Measurements from ENCODE around the gene IGFBP1. TPM values are rescaled to one million over a fixed set of nuclear protein-coding genes. Genes with fewer than 3 reads are reported as not detected.

The IGFBP1 gene
- polyA plus RNA-seq, 1 donor from 2014 or later: not detected

- Histone ChIP-seq H3K9ac (ENCODE audit: low read length) (no peak overlapping the region), H3K4me3 (ENCODE audit: low read length) (no peak overlapping the region), H4K20me1 (ENCODE audit: insufficient read depth) (no peaks in the 10 kb centered on the region), H3K9me2 (ENCODE audit: insufficient read depth, low read length) (no peaks in the 10 kb centered on the region), H3K9me3 (ENCODE audit: low read length) (no peaks in the 10 kb centered on the region), H3K4me2 (ENCODE audit: low read length) (no peak overlapping the region), H3K27me3 (ENCODE audit: insufficient read depth, low read depth, low read length) (peaks cover 37% of the 10 kb centered on the region), H3K27ac (ENCODE audit: low read length) (no peak overlapping the region), H3K79me2 (replicated peaks; ENCODE audit: insufficient read depth, low read length) (no peaks in the 10 kb centered on the region), H2AFZ (ENCODE audit: low read depth, low read length) (no peak overlapping the region), H3F3A (ENCODE audit: insufficient read depth, low read length, poor library complexity, severe bottlenecking) (peaks cover 3% of the 10 kb centered on the region), H3K36me3 (ENCODE audit: insufficient read depth, low read length) (no peaks in the 10 kb centered on the region)
- TF ChIP-seq TAF1 (IDR thresholded peaks at IDR 0.05; ENCODE audit: low read depth): no peak
- TF ChIP-seq MXI1 (conservative IDR thresholded peaks at IDR 0.05; ENCODE audit: poor library complexity, severe bottlenecking): no peak
- TF ChIP-seq SMC3 (conservative IDR thresholded peaks at IDR 0.05; ENCODE audit: poor library complexity): no peak
- no peak for TF ChIP-seq CTCF (IDR thresholded peaks at IDR 0.05; ENCODE audit: poor library complexity, severe bottlenecking)
Observed at GRCh38 chr7:45923818-45924217, 35.5 kb downstream of the IGFBP1 start.

- Histone ChIP-seq H2AFZ (ENCODE audit: low read depth, low read length) (no peak overlapping the region), H3K4me3 (ENCODE audit: low read length) (no peak overlapping the region), H4K20me1 (ENCODE audit: insufficient read depth) (no peaks in the 10 kb centered on the region), H3K27ac (ENCODE audit: low read length) (no peak overlapping the region), H3K36me3 (ENCODE audit: insufficient read depth, low read length) (no peaks in the 10 kb centered on the region), H3K9me2 (ENCODE audit: insufficient read depth, low read length) (no peaks in the 10 kb centered on the region), H3K9me3 (ENCODE audit: low read length) (no peaks in the 10 kb centered on the region), H3K4me2 (ENCODE audit: low read length) (no peak overlapping the region), H3K79me2 (replicated peaks; ENCODE audit: insufficient read depth, low read length) (no peaks in the 10 kb centered on the region), H3F3A (ENCODE audit: insufficient read depth, low read length, poor library complexity, severe bottlenecking) (peaks cover 3% of the 10 kb centered on the region), H3K9ac (ENCODE audit: low read length) (no peak overlapping the region), H3K27me3 (ENCODE audit: insufficient read depth, low read depth, low read length) (peaks cover 33% of the 10 kb centered on the region)
- TF ChIP-seq CTCF (IDR thresholded peaks at IDR 0.05; ENCODE audit: poor library complexity, severe bottlenecking) (no peak), POLR2AphosphoS5 (IDR thresholded peaks at IDR 0.05) (no peak), SMC3 (conservative IDR thresholded peaks at IDR 0.05; ENCODE audit: poor library complexity) (no peak)
- TF ChIP-seq, protein P1, sequence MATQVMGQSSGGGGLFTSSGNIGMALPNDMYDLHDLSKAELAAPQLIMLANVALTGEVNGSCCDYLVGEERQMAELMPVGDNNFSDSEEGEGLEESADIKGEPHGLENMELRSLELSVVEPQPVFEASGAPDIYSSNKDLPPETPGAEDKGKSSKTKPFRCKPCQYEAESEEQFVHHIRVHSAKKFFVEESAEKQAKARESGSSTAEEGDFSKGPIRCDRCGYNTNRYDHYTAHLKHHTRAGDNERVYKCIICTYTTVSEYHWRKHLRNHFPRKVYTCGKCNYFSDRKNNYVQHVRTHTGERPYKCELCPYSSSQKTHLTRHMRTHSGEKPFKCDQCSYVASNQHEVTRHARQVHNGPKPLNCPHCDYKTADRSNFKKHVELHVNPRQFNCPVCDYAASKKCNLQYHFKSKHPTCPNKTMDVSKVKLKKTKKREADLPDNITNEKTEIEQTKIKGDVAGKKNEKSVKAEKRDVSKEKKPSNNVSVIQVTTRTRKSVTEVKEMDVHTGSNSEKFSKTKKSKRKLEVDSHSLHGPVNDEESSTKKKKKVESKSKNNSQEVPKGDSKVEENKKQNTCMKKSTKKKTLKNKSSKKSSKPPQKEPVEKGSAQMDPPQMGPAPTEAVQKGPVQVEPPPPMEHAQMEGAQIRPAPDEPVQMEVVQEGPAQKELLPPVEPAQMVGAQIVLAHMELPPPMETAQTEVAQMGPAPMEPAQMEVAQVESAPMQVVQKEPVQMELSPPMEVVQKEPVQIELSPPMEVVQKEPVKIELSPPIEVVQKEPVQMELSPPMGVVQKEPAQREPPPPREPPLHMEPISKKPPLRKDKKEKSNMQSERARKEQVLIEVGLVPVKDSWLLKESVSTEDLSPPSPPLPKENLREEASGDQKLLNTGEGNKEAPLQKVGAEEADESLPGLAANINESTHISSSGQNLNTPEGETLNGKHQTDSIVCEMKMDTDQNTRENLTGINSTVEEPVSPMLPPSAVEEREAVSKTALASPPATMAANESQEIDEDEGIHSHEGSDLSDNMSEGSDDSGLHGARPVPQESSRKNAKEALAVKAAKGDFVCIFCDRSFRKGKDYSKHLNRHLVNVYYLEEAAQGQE (IDR thresholded peaks at IDR 0.05; ENCODE audit: borderline replicate concordance): no peak
Observed at GRCh38 chr7:45924283-45924682, 36.0 kb downstream of the IGFBP1 start.

DNA sequence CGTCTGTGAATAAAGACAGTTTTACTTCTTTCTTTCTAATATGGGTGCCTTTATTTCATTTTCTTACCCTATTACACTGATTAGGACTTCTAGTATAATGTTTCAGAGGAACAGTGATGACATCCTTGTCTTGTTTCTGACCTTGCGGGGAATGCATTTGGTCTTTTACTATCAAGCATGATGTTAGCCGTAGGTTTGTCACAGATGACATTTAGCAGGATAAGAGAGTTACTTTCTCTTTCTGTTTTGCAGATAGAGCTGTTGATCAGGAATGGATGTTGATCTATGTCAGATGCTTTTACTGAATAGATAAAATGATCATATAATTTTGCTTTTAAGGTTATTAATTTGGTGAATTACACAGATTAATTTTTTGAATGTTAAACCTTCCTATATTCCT lies 39.4 kb downstream of the IGFBP1 start:
- no peaks in the 10 kb centered on the region for H3F3A ChIP-seq (ENCODE audit: insufficient read depth, low read length, poor library complexity, severe bottlenecking)
- no peak overlapping the region for H3K9ac ChIP-seq (ENCODE audit: low read length)
- no peak overlapping the region for H2AFZ ChIP-seq (ENCODE audit: low read depth, low read length)
- peaks cover 3% of the 10 kb centered on the region for H3K27me3 ChIP-seq (ENCODE audit: insufficient read depth, low read depth, low read length)
- H3K9me2 ChIP-seq (ENCODE audit: insufficient read depth, low read length): no peaks in the 10 kb centered on the region
- no peaks in the 10 kb centered on the region for H4K20me1 ChIP-seq (ENCODE audit: insufficient read depth)
- no peaks in the 10 kb centered on the region for H3K79me2 ChIP-seq (replicated peaks; ENCODE audit: insufficient read depth, low read length)
- no peaks in the 10 kb centered on the region for H3K36me3 ChIP-seq (ENCODE audit: insufficient read depth, low read length)
- no peaks in the 10 kb centered on the region for H3K9me3 ChIP-seq (ENCODE audit: low read length)
- H3K4me2 ChIP-seq (ENCODE audit: low read length): no peak overlapping the region
- no peak overlapping the region for H3K4me3 ChIP-seq (ENCODE audit: low read length)
- H3K27ac ChIP-seq (ENCODE audit: low read length): no peak overlapping the region
- TF ChIP-seq EP300 (conservative IDR thresholded peaks at IDR 0.05; ENCODE audit: poor library complexity, severe bottlenecking): no peak
- no peak for TF ChIP-seq TAF1 (IDR thresholded peaks at IDR 0.05; ENCODE audit: low read depth)
- no peak for TF ChIP-seq CTCF (IDR thresholded peaks at IDR 0.05; ENCODE audit: poor library complexity, severe bottlenecking)
- no peak for TF ChIP-seq MXI1 (conservative IDR thresholded peaks at IDR 0.05; ENCODE audit: poor library complexity, severe bottlenecking)
- no peak for TF ChIP-seq EZH2 (IDR thresholded peaks at IDR 0.05; ENCODE audit: borderline replicate concordance, insufficient read depth, low read length, poor library complexity, severe bottlenecking)
- no peak for TF ChIP-seq RAD21 (conservative IDR thresholded peaks at IDR 0.05)
- no peak for TF ChIP-seq POLR2AphosphoS5 (IDR thresholded peaks at IDR 0.05)

All from neural cell (in vitro differentiated cells).